Measurements from ENCODE around the gene MRPL49. TPM values are rescaled to one million over a fixed set of nuclear protein-coding genes. Genes with fewer than 3 reads are reported as not detected.

The MRPL49 gene
- total and polyA plus RNA-seq, 2 of the 8 experiments (the other 6 are each of a cell fraction or from before 2014, with no cell fraction given) = 54.0 to 84.8 TPM

DNA sequence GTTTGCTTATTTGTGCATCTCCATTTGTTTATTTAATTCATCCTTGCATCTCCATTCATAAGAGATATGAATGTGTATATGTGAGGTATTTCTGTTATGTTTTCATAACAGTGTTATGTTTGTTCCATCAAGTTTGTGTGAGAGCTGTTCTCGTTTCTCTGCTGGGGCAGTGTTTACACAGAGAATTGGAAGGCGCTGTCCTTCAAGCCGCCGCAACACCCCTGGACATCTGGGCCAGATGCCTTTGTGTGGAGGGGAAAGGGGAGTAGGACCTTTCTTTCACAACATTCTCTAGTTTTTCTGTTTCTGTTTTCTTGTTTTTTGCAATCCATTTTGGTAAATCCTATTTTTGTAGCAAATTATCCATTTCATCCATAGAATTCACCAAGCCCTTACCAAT, 17.5 kb upstream of the MRPL49 start:
- POLR2A ChIA-PET (ENCODE audit: partially characterized antibody) = interaction anchor here (1.7 to 3.7 kb wide), 3 partner anchors 7 to 12 kb away, joined by 5 to 31 read pairs (median 10); partner anchors contain the start of genes TM7SF2, VPS51 and ZNHIT2

More for the DNA sequence above, 17.5 kb upstream of the MRPL49 start:
- Histone ChIP-seq H3K23me2 (ENCODE audit: low read depth, low read length) (no peaks in the 10 kb centered on the region), H3K9me3 (ENCODE audit: insufficient read depth in 2 of 2, low read depth in 1 of 2, low read length in 1 of 2) (no peaks in the 10 kb centered on the region), H3K27me3 (replicated peaks in 1 of 4; ENCODE audit: control insufficient read depth in 3 of 4, extremely low read depth in 1 of 4, insufficient read depth in 3 of 4, low read length in 3 of 4) (no peaks in the 10 kb centered on the region), H3K4ac (replicated peaks; ENCODE audit: insufficient read length, low read depth, low read length) (no peak overlapping the region), H2AFZ (ENCODE audit: low read length) (no peak overlapping the region), H4K5ac (ENCODE audit: insufficient read length, low read depth, low read length) (no peak overlapping the region), H3K79me2 (ENCODE audit: control insufficient read depth in 1 of 2, insufficient read depth in 2 of 2, low read length in 2 of 2) (no peaks in the 10 kb centered on the region; a peak in 1 of 4 replicates), H4K91ac (replicated peaks; ENCODE audit: insufficient read length, low read length) (no peak overlapping the region), H3K56ac (replicated peaks; ENCODE audit: insufficient read length, low read depth, low read length) (no peak overlapping the region), H3K4me2 (ENCODE audit: insufficient read depth in 1 of 2, low read depth in 2 of 2, low read length in 2 of 2) (no peak overlapping the region), H3K4me1 (replicated peaks in 1 of 4; ENCODE audit: control insufficient read depth in 3 of 4, insufficient read depth in 4 of 4, low read length in 3 of 4) (no peaks in the 10 kb centered on the region), H2BK12ac (ENCODE audit: low read depth, low read length) (no peak overlapping the region), H2BK15ac (ENCODE audit: low read length) (no peak overlapping the region), H3K14ac (ENCODE audit: insufficient read length) (no peak overlapping the region), H2BK20ac (ENCODE audit: low read length) (no peak overlapping the region), H3K36me3 (ENCODE audit: control insufficient read depth in 2 of 4, insufficient read depth in 4 of 4, low read length in 3 of 4) (peaks cover 0 to 13% (median 0%) of the 10 kb centered on the region in 4 experiments; a peak in 2 of 8 replicates), H3K18ac (ENCODE audit: extremely low read depth, low read length) (no peak overlapping the region), H3K27ac (ENCODE audit: low read depth, low read length) (no peak overlapping the region), H2AK5ac (ENCODE audit: low read depth, low read length) (no peak overlapping the region), H2BK5ac (ENCODE audit: low read depth, low read length) (no peak overlapping the region), H3K4me3 (ENCODE audit: extremely low read depth in 1 of 4, insufficient read depth in 2 of 4, low read depth in 3 of 4, low read length in 4 of 4) (no peak overlapping the region), H2BK120ac (replicated peaks; ENCODE audit: low read depth, low read length) (no peak overlapping the region), H3K23ac (ENCODE audit: insufficient read length) (no peak overlapping the region), H3K79me1 (ENCODE audit: low read depth, low read length) (peaks cover 3% of the 10 kb centered on the region; the same call in 1 of the 2 replicates), H4K20me1 (replicated peaks in 1 of 2; ENCODE audit: control insufficient read depth in 1 of 2, insufficient read depth in 2 of 2, low read length in 2 of 2) (peaks cover 0 to 12% of the 10 kb centered on the region in 2 experiments), H3K9ac (replicated peaks in 1 of 4; ENCODE audit: extremely low read depth in 1 of 4, low read depth in 3 of 4, low read length in 3 of 4) (no peak overlapping the region), H4K8ac (ENCODE audit: extremely low read depth, insufficient read depth, low read length) (no peak overlapping the region)
- FAIRE-seq (no peak), DNase-seq (ENCODE audit: low read depth in 1 of 2, low spot score in 2 of 2) (no peak)
- WGBS, 2 experiments (ENCODE audit: extremely low coverage in 1 of 2, insufficient coverage in 1 of 2, insufficient read length in 1 of 2, insufficient replicate concordance in 2 of 2, low coverage in 1 of 2, low lambda C conversion rate in 2 of 2, missing lambda C conversion rate in 1 of 2) = 96% methylated on average over 4 of the region's 4 CpGs; no CpG with 5 or more reads in 1 of the 2 experiments
- TF ChIP-seq TAF7 (optimal IDR thresholded peaks at IDR 0.05; ENCODE audit: borderline replicate concordance, low read depth, low read length) (no peak), TBP (IDR thresholded peaks at IDR 0.05; ENCODE audit: low read depth, low read length) (no peak), FOSL1 (IDR thresholded peaks at IDR 0.05; ENCODE audit: insufficient read depth, low read depth, low read length) (no peak), BRCA1 (IDR thresholded peaks at IDR 0.05; ENCODE audit: low read depth, low read length) (no peak), NRF1 (IDR thresholded peaks at IDR 0.05; ENCODE audit: low read depth, low read length) (no peak), SP2 (IDR thresholded peaks at IDR 0.05; ENCODE audit: low read length) (no peak)
- TF ChIP-seq, protein P1, sequence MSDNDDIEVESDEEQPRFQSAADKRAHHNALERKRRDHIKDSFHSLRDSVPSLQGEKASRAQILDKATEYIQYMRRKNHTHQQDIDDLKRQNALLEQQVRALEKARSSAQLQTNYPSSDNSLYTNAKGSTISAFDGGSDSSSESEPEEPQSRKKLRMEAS (IDR thresholded peaks at IDR 0.05) = no peak
- TF ChIP-seq, protein P2, sequence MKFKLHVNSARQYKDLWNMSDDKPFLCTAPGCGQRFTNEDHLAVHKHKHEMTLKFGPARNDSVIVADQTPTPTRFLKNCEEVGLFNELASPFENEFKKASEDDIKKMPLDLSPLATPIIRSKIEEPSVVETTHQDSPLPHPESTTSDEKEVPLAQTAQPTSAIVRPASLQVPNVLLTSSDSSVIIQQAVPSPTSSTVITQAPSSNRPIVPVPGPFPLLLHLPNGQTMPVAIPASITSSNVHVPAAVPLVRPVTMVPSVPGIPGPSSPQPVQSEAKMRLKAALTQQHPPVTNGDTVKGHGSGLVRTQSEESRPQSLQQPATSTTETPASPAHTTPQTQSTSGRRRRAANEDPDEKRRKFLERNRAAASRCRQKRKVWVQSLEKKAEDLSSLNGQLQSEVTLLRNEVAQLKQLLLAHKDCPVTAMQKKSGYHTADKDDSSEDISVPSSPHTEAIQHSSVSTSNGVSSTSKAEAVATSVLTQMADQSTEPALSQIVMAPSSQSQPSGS (IDR thresholded peaks at IDR 0.05; ENCODE audit: low read length) = no peak
- CTCF ChIA-PET (ENCODE audit: partially characterized antibody) = no interaction called here

All from H1 (cell line).